Measurements from ENCODE around the gene SLC9A8.

Gene SLC9A8

DNA sequence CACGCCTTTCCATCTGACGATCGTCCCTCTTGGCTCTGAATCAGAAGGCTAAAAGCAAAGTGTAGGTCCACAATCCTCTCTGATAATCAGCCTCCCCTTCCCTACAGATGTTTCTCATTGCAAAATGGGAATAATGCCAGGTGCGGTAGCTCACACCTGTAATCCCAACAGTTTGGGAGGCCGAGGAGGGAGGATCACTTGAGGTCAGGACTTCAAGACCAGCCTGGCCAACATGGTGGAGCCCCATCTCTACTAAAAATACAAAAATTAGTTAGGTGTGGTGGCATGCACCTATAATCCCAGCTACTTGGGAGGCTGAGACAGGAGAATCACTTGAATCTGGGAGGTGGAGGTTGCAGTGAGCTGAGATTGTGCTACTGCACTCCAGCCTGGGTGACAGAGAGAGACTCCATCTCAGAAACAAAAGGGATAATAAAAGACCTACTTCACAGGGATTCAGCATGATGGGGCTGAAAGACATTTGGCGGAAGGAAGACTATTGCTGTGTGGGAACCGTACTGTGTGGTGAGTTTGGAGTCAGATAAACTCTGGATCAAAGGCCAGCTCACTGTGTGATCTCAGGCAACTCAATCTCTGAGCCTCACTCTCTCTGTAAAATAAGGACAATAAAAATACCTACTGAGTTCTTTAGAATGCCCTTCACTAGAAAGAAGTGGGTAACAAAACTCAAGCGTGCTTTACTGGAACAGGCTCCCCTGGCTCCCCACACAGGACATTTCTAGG lies 15.9 kb upstream of the SLC9A8 start:
- Histone ChIP-seq H3K27me3 (replicated peaks; ENCODE audit: insufficient read depth, low read length) (no peaks in the 10 kb centered on the region), H3K79me2 (ENCODE audit: low read length) (no peaks in the 10 kb centered on the region), H3K4me2 (ENCODE audit: low read depth, low read length) (no peak overlapping the region), H3K36me3 (replicated peaks; ENCODE audit: insufficient read depth, low read length) (no peaks in the 10 kb centered on the region), H2AFZ (ENCODE audit: low read length) (no peak overlapping the region), H3K4me3 (ENCODE audit: low read length) (no peak overlapping the region), H3K9me2 (replicated peaks; ENCODE audit: insufficient read depth, low read length) (no peaks in the 10 kb centered on the region), H3K9ac (ENCODE audit: low read length) (no peak overlapping the region), H3K4me1 (ENCODE audit: low read length) (peaks cover 6% of the 10 kb centered on the region), H3K9me3 (replicated peaks; ENCODE audit: insufficient read depth, low read length) (no peaks in the 10 kb centered on the region), H3K27ac (ENCODE audit: low read length) (no peak overlapping the region), H3F3A (ENCODE audit: insufficient read depth, low read length) (peaks cover 2% of the 10 kb centered on the region; the same call in 1 of the 2 replicates), H4K20me1 (ENCODE audit: insufficient read depth, low read length) (no peaks in the 10 kb centered on the region)
- DNase-seq: no peak
- no peak for TF ChIP-seq EZH2phosphoT487 (IDR thresholded peaks at IDR 0.05; ENCODE audit: low read length)
- TF ChIP-seq, protein P1, sequence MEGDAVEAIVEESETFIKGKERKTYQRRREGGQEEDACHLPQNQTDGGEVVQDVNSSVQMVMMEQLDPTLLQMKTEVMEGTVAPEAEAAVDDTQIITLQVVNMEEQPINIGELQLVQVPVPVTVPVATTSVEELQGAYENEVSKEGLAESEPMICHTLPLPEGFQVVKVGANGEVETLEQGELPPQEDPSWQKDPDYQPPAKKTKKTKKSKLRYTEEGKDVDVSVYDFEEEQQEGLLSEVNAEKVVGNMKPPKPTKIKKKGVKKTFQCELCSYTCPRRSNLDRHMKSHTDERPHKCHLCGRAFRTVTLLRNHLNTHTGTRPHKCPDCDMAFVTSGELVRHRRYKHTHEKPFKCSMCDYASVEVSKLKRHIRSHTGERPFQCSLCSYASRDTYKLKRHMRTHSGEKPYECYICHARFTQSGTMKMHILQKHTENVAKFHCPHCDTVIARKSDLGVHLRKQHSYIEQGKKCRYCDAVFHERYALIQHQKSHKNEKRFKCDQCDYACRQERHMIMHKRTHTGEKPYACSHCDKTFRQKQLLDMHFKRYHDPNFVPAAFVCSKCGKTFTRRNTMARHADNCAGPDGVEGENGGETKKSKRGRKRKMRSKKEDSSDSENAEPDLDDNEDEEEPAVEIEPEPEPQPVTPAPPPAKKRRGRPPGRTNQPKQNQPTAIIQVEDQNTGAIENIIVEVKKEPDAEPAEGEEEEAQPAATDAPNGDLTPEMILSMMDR (IDR thresholded peaks at IDR 0.05; ENCODE audit: low read length): no peak
- no peak for TF ChIP-seq EZH2 (optimal IDR thresholded peaks at IDR 0.05; ENCODE audit: low read depth, low read length)

- Histone ChIP-seq H3K27me3 (replicated peaks; ENCODE audit: insufficient read depth, low read length) (no peaks in the 10 kb centered on the region), H3K4me3 (ENCODE audit: low read length) (no peak overlapping the region), H3K9me2 (replicated peaks; ENCODE audit: insufficient read depth, low read length) (no peaks in the 10 kb centered on the region), H3F3A (ENCODE audit: insufficient read depth, low read length) (peaks cover 7% of the 10 kb centered on the region; the same call in 1 of the 2 replicates), H4K20me1 (ENCODE audit: insufficient read depth, low read length) (no peaks in the 10 kb centered on the region), H3K4me2 (ENCODE audit: low read depth, low read length) (no peak overlapping the region), H3K9ac (ENCODE audit: low read length) (no peak overlapping the region), H3K79me2 (ENCODE audit: low read length) (no peaks in the 10 kb centered on the region), H3K36me3 (replicated peaks; ENCODE audit: insufficient read depth, low read length) (no peaks in the 10 kb centered on the region), H3K9me3 (replicated peaks; ENCODE audit: insufficient read depth, low read length) (no peaks in the 10 kb centered on the region), H3K27ac (ENCODE audit: low read length) (no peak overlapping the region), H2AFZ (ENCODE audit: low read length) (no peak overlapping the region), H3K4me1 (ENCODE audit: low read length) (peaks cover 10% of the 10 kb centered on the region)
- TF ChIP-seq EZH2 (optimal IDR thresholded peaks at IDR 0.05; ENCODE audit: low read depth, low read length): no peak
- TF ChIP-seq EZH2phosphoT487 (IDR thresholded peaks at IDR 0.05; ENCODE audit: low read length): no peak
- TF ChIP-seq, protein P1 (IDR thresholded peaks at IDR 0.05; ENCODE audit: low read length): no peak
- DNase-seq: no peak
Measured at GRCh38 chr20:49797344-49797615, 15.3 kb upstream of the SLC9A8 start.

GRCh38 chr20:49798718-49799117 lies 13.9 kb upstream of the SLC9A8 start:
- Histone ChIP-seq H3K79me2 (ENCODE audit: low read length) (no peaks in the 10 kb centered on the region), H3F3A (ENCODE audit: insufficient read depth, low read length) (peaks cover 21% of the 10 kb centered on the region), H3K9me3 (replicated peaks; ENCODE audit: insufficient read depth, low read length) (no peaks in the 10 kb centered on the region), H3K4me3 (ENCODE audit: low read length) (no peak overlapping the region), H3K27ac (ENCODE audit: low read length) (no peak overlapping the region), H2AFZ (ENCODE audit: low read length) (no peak overlapping the region), H4K20me1 (ENCODE audit: insufficient read depth, low read length) (no peaks in the 10 kb centered on the region), H3K4me2 (ENCODE audit: low read depth, low read length) (no peak overlapping the region), H3K9me2 (replicated peaks; ENCODE audit: insufficient read depth, low read length) (no peaks in the 10 kb centered on the region), H3K4me1 (ENCODE audit: low read length) (peaks cover 13% of the 10 kb centered on the region), H3K9ac (ENCODE audit: low read length) (no peak overlapping the region), H3K27me3 (replicated peaks; ENCODE audit: insufficient read depth, low read length) (no peaks in the 10 kb centered on the region), H3K36me3 (replicated peaks; ENCODE audit: insufficient read depth, low read length) (no peaks in the 10 kb centered on the region)
- no peak for DNase-seq
- TF ChIP-seq EZH2 (optimal IDR thresholded peaks at IDR 0.05; ENCODE audit: low read depth, low read length): no peak

DNA sequence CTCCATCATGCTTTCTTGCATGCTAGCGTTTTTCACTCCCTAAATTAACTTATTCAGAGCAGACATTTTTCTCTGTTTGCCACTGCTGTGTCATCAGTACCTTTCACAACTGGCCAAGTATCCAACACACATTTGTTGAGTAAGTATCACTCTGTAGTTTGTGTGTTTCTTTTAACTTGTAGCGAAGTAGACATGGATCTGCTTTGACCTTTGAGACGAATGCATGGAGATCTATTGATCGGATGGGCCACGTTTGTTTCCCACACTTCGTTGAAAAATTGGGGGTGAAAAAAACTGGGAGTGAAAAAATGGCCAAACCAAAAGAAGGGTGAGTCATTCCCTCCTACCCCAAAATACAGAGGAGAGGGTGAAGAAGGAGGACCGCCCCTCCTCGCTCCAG lies 12.9 kb upstream of the SLC9A8 start:
- Histone ChIP-seq H2AFZ (ENCODE audit: low read length) (no peak overlapping the region), H3K79me2 (ENCODE audit: low read length) (no peaks in the 10 kb centered on the region), H3K9ac (ENCODE audit: low read length) (no peak overlapping the region), H4K20me1 (ENCODE audit: insufficient read depth, low read length) (no peaks in the 10 kb centered on the region), H3K4me3 (ENCODE audit: low read length) (no peak overlapping the region), H3K4me2 (ENCODE audit: low read depth, low read length) (no peak overlapping the region), H3K36me3 (replicated peaks; ENCODE audit: insufficient read depth, low read length) (no peaks in the 10 kb centered on the region), H3K4me1 (ENCODE audit: low read length) (peaks cover 13% of the 10 kb centered on the region), H3K9me2 (replicated peaks; ENCODE audit: insufficient read depth, low read length) (no peaks in the 10 kb centered on the region), H3K27me3 (replicated peaks; ENCODE audit: insufficient read depth, low read length) (no peaks in the 10 kb centered on the region), H3K9me3 (replicated peaks; ENCODE audit: insufficient read depth, low read length) (no peaks in the 10 kb centered on the region), H3F3A (ENCODE audit: insufficient read depth, low read length) (peaks cover 21% of the 10 kb centered on the region), H3K27ac (ENCODE audit: low read length) (no peak overlapping the region)
- TF ChIP-seq EZH2phosphoT487 (IDR thresholded peaks at IDR 0.05; ENCODE audit: low read length): no peak
- TF ChIP-seq, protein P1 (IDR thresholded peaks at IDR 0.05; ENCODE audit: low read length): no peak
- no peak for TF ChIP-seq EZH2 (optimal IDR thresholded peaks at IDR 0.05; ENCODE audit: low read depth, low read length)
- DNase-seq: no peak

Measured in MM.1S (cell line).